Measurements from ENCODE around the gene KRTAP5-1.

GRCh38 chr11:1608363-1608762 lies 23.3 kb upstream of the KRTAP5-1 start, which contains the start of gene KRTAP5-3:
- no peak for TF ChIP-seq CTCF (IDR thresholded peaks at IDR 0.05)
- TF ChIP-seq POLR2A (IDR thresholded peaks at IDR 0.05), result no peak
